GM18907 (cell line): ENCODE data around the gene FAM89A.
"Not testable (repeated sequence)": the region's sequence is repeated elsewhere in the genome, so short reads cannot be mapped to it uniquely, and the experiment has no call there.

Experiments used
- ATAC-seq: cut with Tn5 transposase; IDR thresholded peaks from one replicate; pipeline ENCODE4 v1.9.1; 2021; ENCODE audit warnings: mild to moderate bottlenecking, moderate library complexity; ENCODE audit not compliant: unreplicated experiment

The FAM89A gene

GRCh38 chr1:231057410-231057809 is 17.4 kb upstream of the FAM89A start:
- no peak for ATAC-seq

- ATAC-seq = no peak
Observed at GRCh38 chr1:231055271-231055670, 15.2 kb upstream of the FAM89A start.

- ATAC-seq = peak; percentile 61
Observed at GRCh38 chr1:231053493-231054162, 13.6 kb upstream of the FAM89A start.

GRCh38 chr1:231052777-231053176 is 12.7 kb upstream of the FAM89A start:
- no peak for ATAC-seq

GRCh38 chr1:231050932-231051331 is 10.9 kb upstream of the FAM89A start:
- not testable (repeated sequence) for ATAC-seq

GRCh38 chr1:231050395-231050794 is 10.3 kb upstream of the FAM89A start:
- no peak for ATAC-seq

- ATAC-seq = no peak
Observed at GRCh38 chr1:231049121-231049979, 9.3 kb upstream of the FAM89A start.

GRCh38 chr1:231048419-231048818 is 8.4 kb upstream of the FAM89A start:
- ATAC-seq = not testable (repeated sequence)

GRCh38 chr1:231047529-231047928 is 7.5 kb upstream of the FAM89A start:
- not testable (repeated sequence) for ATAC-seq

GRCh38 chr1:231046730-231047395 is 6.8 kb upstream of the FAM89A start:
- no peak for ATAC-seq

- ATAC-seq = not testable (repeated sequence)
Observed at GRCh38 chr1:231045921-231046729, 6.1 kb upstream of the FAM89A start.

GRCh38 chr1:231045286-231045685 is 5.2 kb upstream of the FAM89A start:
- ATAC-seq = no peak

GRCh38 chr1:231044588-231044987 is 4.5 kb upstream of the FAM89A start:
- no peak for ATAC-seq

- no peak for ATAC-seq
Observed at GRCh38 chr1:231041719-231042261, 1.7 kb upstream of the FAM89A start.

- no peak for ATAC-seq
Observed at GRCh38 chr1:231040800-231041718, 1.0 kb upstream of the FAM89A start.

- peak; percentile 42 for ATAC-seq
Observed at GRCh38 chr1:231039161-231040018, 664 bp downstream of the FAM89A start.

- no peak for ATAC-seq
Observed at GRCh38 chr1:231037585-231038517, 2.2 kb downstream of the FAM89A start.
